Gastroesophageal sphincter (tissue), 3 donors: Measurements from ENCODE around the gene CHD5.
A peak's percentile ranks its signal among the peaks of the same experiment; 100 is the strongest.

Experiments
- CTCF ChIP-seq, 4 experiments: fragments of 200-600 bp in 2 of 4; fragments of 450-650 bp in 2 of 4; sonication (generic) in 1 of 4; IDR thresholded peaks; one replicate each; pipeline ENCODE4 v1.5.1; 2017 to 2019; ENCODE audit warnings: antibody characterized with exemption in 4 of 4, mild to moderate bottlenecking in 2 of 4, moderate library complexity in 2 of 4
- POLR2A ChIP-seq, 2 donors: fragments of 450-650 bp; IDR thresholded peaks; one replicate each; pipeline ENCODE4 v1.6.1; 2017; ENCODE audit warnings: antibody characterized with exemption in 2 of 2, mild to moderate bottlenecking in 2 of 2, moderate library complexity in 1 of 2
- POLR2AphosphoS5 ChIP-seq: sonication (generic); formaldehyde crosslinking; IDR thresholded peaks from one replicate; pipeline ENCODE4 v1.6.1; 2017; ENCODE audit warnings: antibody characterized with exemption

GRCh38 chr1:6083801-6084446, 96.2 kb downstream of the CHD5 start:
- TF ChIP-seq CTCF (IDR thresholded peaks at IDR 0.05) (no peak), POLR2AphosphoS5 (peak; percentile 38), POLR2A (IDR thresholded peaks at IDR 0.05) (no peak)
